DMS 273 treated with DMSO at 0.1 percent for 48 hours (cell line): ENCODE measurements around the gene IVD.

Experiments used
- DNase-seq: peaks from one replicate; lab custom pipeline; 2025; lab: John Stamatoyannopoulos, UW

Gene IVD

GRCh38 chr15:40377606-40378005, 28.0 kb upstream of the IVD start:
- DNase-seq, result no peak

- no peak for DNase-seq
Observed at GRCh38 chr15:40379374-40379773, 26.2 kb upstream of the IVD start.

- DNase-seq, result peak; percentile 56
Observed at GRCh38 chr15:40379853-40380252, 25.7 kb upstream of the IVD start.

GRCh38 chr15:40380636-40381035, 25.0 kb upstream of the IVD start:
- no peak for DNase-seq

- DNase-seq, result no peak
Observed at GRCh38 chr15:40381818-40382529, 23.6 kb upstream of the IVD start.

- DNase-seq, result peak; percentile 75
Observed at GRCh38 chr15:40382580-40383456, 22.8 kb upstream of the IVD start, which contains the start of gene KNSTRN. TSS of gene KNSTRN (plus strand) at chr15:40382721. CDS start at chr15:40382836, 115 bp downstream.

GRCh38 chr15:40386480-40386879, 19.1 kb upstream of the IVD start:
- no peak for DNase-seq

- DNase-seq, result no peak
Observed at GRCh38 chr15:40388941-40389823, 16.4 kb upstream of the IVD start.

GRCh38 chr15:40389824-40390595, 15.6 kb upstream of the IVD start:
- no peak for DNase-seq

- no peak for DNase-seq
Observed at GRCh38 chr15:40392986-40393948, 12.3 kb upstream of the IVD start.

- no peak for DNase-seq
Observed at GRCh38 chr15:40397688-40398412, 7.7 kb upstream of the IVD start.

- no peak for DNase-seq
Observed at GRCh38 chr15:40398413-40398873, 7.2 kb upstream of the IVD start.

- no peak for DNase-seq
Observed at GRCh38 chr15:40399370-40399769, 6.2 kb upstream of the IVD start.

- DNase-seq, result no peak
Observed at GRCh38 chr15:40407330-40407990, 1.9 kb downstream of the IVD start.

GRCh38 chr15:40409366-40409765, 3.8 kb downstream of the IVD start:
- DNase-seq, result no peak

GRCh38 chr15:40410476-40410875, 4.9 kb downstream of the IVD start:
- DNase-seq, result no peak

- DNase-seq, result no peak
Observed at GRCh38 chr15:40412095-40412759, 6.6 kb downstream of the IVD start.

- DNase-seq, result no peak
Observed at GRCh38 chr15:40413036-40413435, 7.4 kb downstream of the IVD start.
